IMR-90 (cell line): ENCODE data around the gene EHBP1L1.

Experiments
- CTCF ChIP-seq: conservative IDR thresholded peaks from 2 replicates; pipeline ENCODE4 v1.5.1; 2012; ENCODE audit warnings: mild to moderate bottlenecking, low read depth, low read length, improper control_type of control experiment
- MAFK ChIP-seq: IDR thresholded peaks from 2 replicates; pipeline ENCODE4 v1.6.1; 2012; ENCODE audit warnings: low read depth, low read length, improper control_type of control experiment
- MAZ ChIP-seq: IDR thresholded peaks from 2 replicates; pipeline ENCODE4 v1.6.1; 2012; ENCODE audit warnings: low read depth, mild to moderate bottlenecking, low read length, improper control_type of control experiment, moderate library complexity, borderline replicate concordance
- POLR2A ChIP-seq: IDR thresholded peaks from 2 replicates; pipeline ENCODE4 v1.6.1; 2012; ENCODE audit warnings: mild to moderate bottlenecking, low read depth, low read length
- RAD21 ChIP-seq: IDR thresholded peaks from 2 replicates; pipeline ENCODE4 v1.6.1; 2012; ENCODE audit warnings: low read length, improper control_type of control experiment

GRCh38 chr11:65615229-65615949, 39.5 kb downstream of the EHBP1L1 start, which contains the start of gene PCNX3:
- TF ChIP-seq CTCF, result no peak
- no peak for TF ChIP-seq RAD21
- peak; percentile 3; the same call in 1 of the 2 replicates for TF ChIP-seq MAFK
- peak; percentile 73; the same call in 1 of the 2 replicates for TF ChIP-seq MAZ
- no peak for TF ChIP-seq POLR2A
